ENCODE data around the gene CAPN5.

Gene CAPN5

GRCh38 chr11:77175021-77175842 is 108.5 kb downstream of the CAPN5 start:
- Mint-ChIP-seq H3K36me3 (ENCODE audit: low read depth) (no peaks in the 10 kb centered on the region), H3K4me3 (no peak overlapping the region)
- TF ChIP-seq CTCF (IDR thresholded peaks at IDR 0.05; ENCODE audit: unreplicated experiment in 3 of 3) = no peak

More at GRCh38 chr11:77175021-77175842, 108.5 kb downstream of the CAPN5 start:
- H3K27ac Mint-ChIP-seq = peak overlapping the region in 1 of 3 experiments; percentile 29
- peaks cover 9% of the 10 kb centered on the region for H3K27me3 Mint-ChIP-seq (ENCODE audit: low read depth)
- H3K9me3 Mint-ChIP-seq = no peaks in the 10 kb centered on the region
- H3K4me1 Mint-ChIP-seq = peaks cover 42% of the 10 kb centered on the region
